ENCODE results near the gene UBR2. TPM values are rescaled to one million over a fixed set of nuclear protein-coding genes. Genes with fewer than 3 reads are reported as not detected.
"Not testable (repeated sequence)": the region's sequence is repeated elsewhere in the genome, so short reads cannot be mapped to it uniquely, and the experiment has no call there.

Gene UBR2
- total RNA-seq, 1 experiment from 2014 or later = 28.4 TPM

GRCh38 chr6:42545226-42545773 is 18.5 kb upstream of the UBR2 start:
- DNase-seq = no peak
- Histone ChIP-seq H3K4me2 (ENCODE audit: low read depth, low read length, poor library complexity, severe bottlenecking) (no peak overlapping the region), H4K20me1 (ENCODE audit: insufficient read depth, low read depth, low read length) (no peaks in the 10 kb centered on the region), H3K36me3 (ENCODE audit: insufficient read depth, low read length) (no peaks in the 10 kb centered on the region), H2AFZ (ENCODE audit: low read length) (no peak overlapping the region), H3K9me2 (replicated peaks; ENCODE audit: insufficient read depth, low read length) (no peaks in the 10 kb centered on the region), H3K27me3 (ENCODE audit: low read length) (no peaks in the 10 kb centered on the region), H3K9ac (ENCODE audit: low read length) (no peak overlapping the region), H3K27ac (ENCODE audit: low read length) (no peak overlapping the region), H3K4me3 (ENCODE audit: low read length) (no peak overlapping the region), H3K79me2 (ENCODE audit: low read length) (no peaks in the 10 kb centered on the region), H3K4me1 (ENCODE audit: low read length) (peaks cover 20% of the 10 kb centered on the region), H3K9me3 (ENCODE audit: low read length) (no peaks in the 10 kb centered on the region)

DNA sequence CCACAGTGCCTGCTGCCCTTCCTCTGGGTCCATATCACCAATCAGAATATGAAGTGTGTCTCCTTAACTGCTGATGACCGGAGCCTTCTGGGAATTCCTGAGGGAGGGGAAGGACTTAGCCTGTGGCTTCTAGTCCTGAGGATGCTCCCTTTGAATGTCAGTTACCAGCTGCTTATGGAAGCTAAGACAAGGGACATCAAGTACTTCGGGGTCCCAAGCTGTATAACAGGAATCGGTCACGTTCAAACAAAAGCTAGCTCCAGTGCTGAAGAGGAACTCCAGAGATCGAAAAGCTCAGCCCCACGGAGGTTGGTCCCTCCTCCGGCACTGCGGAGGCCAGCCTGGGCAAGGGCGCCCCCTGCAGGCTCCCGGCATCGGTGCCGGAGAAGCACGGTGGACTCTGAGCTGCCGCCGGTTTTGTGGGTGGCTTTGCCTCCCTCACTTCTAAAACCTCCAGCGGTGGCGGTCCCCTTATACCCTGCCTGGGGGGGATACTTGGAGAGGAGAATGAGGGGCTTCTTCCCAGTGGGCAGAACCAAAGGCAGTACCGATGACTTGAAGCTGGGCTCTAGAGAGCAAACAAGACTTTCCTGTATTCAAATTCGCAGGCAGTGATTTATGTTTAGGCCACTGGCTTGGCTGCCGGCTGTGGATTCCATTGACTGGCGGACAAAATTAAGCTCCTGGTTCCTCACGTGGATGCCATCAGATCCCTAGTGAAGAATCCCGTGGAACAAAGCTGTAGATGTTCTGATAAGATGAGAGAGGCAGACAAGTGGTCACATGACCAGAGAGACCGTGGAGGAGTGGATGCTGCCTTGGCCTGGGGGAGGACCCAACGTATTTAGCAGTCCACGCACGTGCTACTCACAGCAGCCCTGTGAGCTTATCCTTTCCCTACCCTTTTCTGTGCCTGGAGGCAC is 16.2 kb upstream of the UBR2 start:
- Histone ChIP-seq H3K9ac (ENCODE audit: low read length) (peak overlapping the region; percentile 77), H3K9me2 (replicated peaks; ENCODE audit: insufficient read depth, low read length) (no peaks in the 10 kb centered on the region), H3K4me1 (ENCODE audit: low read length) (peaks cover 17% of the 10 kb centered on the region), H2AFZ (ENCODE audit: low read length) (peak overlapping the region; percentile 100), H3K27me3 (ENCODE audit: low read length) (no peaks in the 10 kb centered on the region), H3K4me3 (ENCODE audit: low read length) (peak overlapping the region; percentile 76), H4K20me1 (ENCODE audit: insufficient read depth, low read depth, low read length) (no peaks in the 10 kb centered on the region), H3K27ac (ENCODE audit: low read length) (0 out of 2 replicates have a peak overlapping the region, but pooled peaks have one; percentile 41), H3K36me3 (ENCODE audit: insufficient read depth, low read length) (no peaks in the 10 kb centered on the region), H3K4me2 (ENCODE audit: low read depth, low read length, poor library complexity, severe bottlenecking) (peak overlapping the region; percentile 95), H3K9me3 (ENCODE audit: low read length) (no peaks in the 10 kb centered on the region), H3K79me2 (ENCODE audit: low read length) (no peaks in the 10 kb centered on the region)
- DNase-seq = peak; percentile 95

GRCh38 chr6:42550277-42550676 is 13.6 kb upstream of the UBR2 start:
- H3K9ac ChIP-seq (ENCODE audit: low read length) = no peak overlapping the region
- no peak for DNase-seq
- H3K27ac ChIP-seq (ENCODE audit: low read length) = no peak overlapping the region
- no peaks in the 10 kb centered on the region for H3K27me3 ChIP-seq (ENCODE audit: low read length)
- no peaks in the 10 kb centered on the region for H4K20me1 ChIP-seq (ENCODE audit: insufficient read depth, low read depth, low read length)
- no peak overlapping the region for H3K4me2 ChIP-seq (ENCODE audit: low read depth, low read length, poor library complexity, severe bottlenecking)
- no peak overlapping the region for H2AFZ ChIP-seq (ENCODE audit: low read length)
- no peaks in the 10 kb centered on the region for H3K9me2 ChIP-seq (replicated peaks; ENCODE audit: insufficient read depth, low read length)
- H3K36me3 ChIP-seq (ENCODE audit: insufficient read depth, low read length) = no peaks in the 10 kb centered on the region
- no peaks in the 10 kb centered on the region for H3K9me3 ChIP-seq (ENCODE audit: low read length)
- no peaks in the 10 kb centered on the region for H3K79me2 ChIP-seq (ENCODE audit: low read length)
- H3K4me1 ChIP-seq (ENCODE audit: low read length) = peaks cover 17% of the 10 kb centered on the region
- no peak overlapping the region for H3K4me3 ChIP-seq (ENCODE audit: low read length)

GRCh38 chr6:42551217-42551616 is 12.6 kb upstream of the UBR2 start:
- Histone ChIP-seq H3K9me2 (replicated peaks; ENCODE audit: insufficient read depth, low read length) (no peaks in the 10 kb centered on the region), H4K20me1 (ENCODE audit: insufficient read depth, low read depth, low read length) (no peaks in the 10 kb centered on the region), H3K27ac (ENCODE audit: low read length) (no peak overlapping the region), H3K79me2 (ENCODE audit: low read length) (no peaks in the 10 kb centered on the region), H3K27me3 (ENCODE audit: low read length) (no peaks in the 10 kb centered on the region), H3K4me1 (ENCODE audit: low read length) (peaks cover 17% of the 10 kb centered on the region), H3K9ac (ENCODE audit: low read length) (no peak overlapping the region), H3K4me3 (ENCODE audit: low read length) (no peak overlapping the region), H2AFZ (ENCODE audit: low read length) (no peak overlapping the region), H3K4me2 (ENCODE audit: low read depth, low read length, poor library complexity, severe bottlenecking) (no peak overlapping the region), H3K9me3 (ENCODE audit: low read length) (no peaks in the 10 kb centered on the region), H3K36me3 (ENCODE audit: insufficient read depth, low read length) (no peaks in the 10 kb centered on the region)
- no peak for DNase-seq

DNA sequence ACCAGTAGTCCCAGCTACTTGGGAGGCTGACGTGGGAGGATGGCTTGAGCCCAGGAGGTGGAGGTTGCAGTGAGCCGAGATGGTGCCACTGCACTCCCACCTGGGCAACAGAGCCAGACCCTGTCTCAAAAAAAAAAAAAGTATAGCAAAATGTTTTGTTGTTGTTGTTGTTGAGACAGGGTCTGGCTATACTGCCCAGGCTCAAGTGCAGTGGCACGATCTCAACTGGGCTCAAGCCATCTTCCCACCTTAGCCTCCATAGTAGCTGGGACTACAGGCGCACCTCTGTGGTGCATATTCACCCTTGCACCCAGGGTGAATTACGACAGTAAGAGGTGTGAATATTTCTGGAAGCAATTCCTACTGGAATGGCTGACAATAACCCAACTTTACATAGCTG is 11.4 kb upstream of the UBR2 start:
- no peaks in the 10 kb centered on the region for H3K79me2 ChIP-seq (ENCODE audit: low read length)
- H3K9ac ChIP-seq (ENCODE audit: low read length) = no peak overlapping the region
- no peaks in the 10 kb centered on the region for H4K20me1 ChIP-seq (ENCODE audit: insufficient read depth, low read depth, low read length)
- H3K4me3 ChIP-seq (ENCODE audit: low read length) = no peak overlapping the region
- H3K4me2 ChIP-seq (ENCODE audit: low read depth, low read length, poor library complexity, severe bottlenecking) = no peak overlapping the region
- H3K27me3 ChIP-seq (ENCODE audit: low read length) = no peaks in the 10 kb centered on the region
- H3K9me2 ChIP-seq (replicated peaks; ENCODE audit: insufficient read depth, low read length) = no peaks in the 10 kb centered on the region
- no peaks in the 10 kb centered on the region for H3K36me3 ChIP-seq (ENCODE audit: insufficient read depth, low read length)
- no peak overlapping the region for H3K27ac ChIP-seq (ENCODE audit: low read length)
- peaks cover 9% of the 10 kb centered on the region for H3K4me1 ChIP-seq (ENCODE audit: low read length)
- DNase-seq = no peak
- no peak overlapping the region for H2AFZ ChIP-seq (ENCODE audit: low read length)
- H3K9me3 ChIP-seq (ENCODE audit: low read length) = no peaks in the 10 kb centered on the region

DNA sequence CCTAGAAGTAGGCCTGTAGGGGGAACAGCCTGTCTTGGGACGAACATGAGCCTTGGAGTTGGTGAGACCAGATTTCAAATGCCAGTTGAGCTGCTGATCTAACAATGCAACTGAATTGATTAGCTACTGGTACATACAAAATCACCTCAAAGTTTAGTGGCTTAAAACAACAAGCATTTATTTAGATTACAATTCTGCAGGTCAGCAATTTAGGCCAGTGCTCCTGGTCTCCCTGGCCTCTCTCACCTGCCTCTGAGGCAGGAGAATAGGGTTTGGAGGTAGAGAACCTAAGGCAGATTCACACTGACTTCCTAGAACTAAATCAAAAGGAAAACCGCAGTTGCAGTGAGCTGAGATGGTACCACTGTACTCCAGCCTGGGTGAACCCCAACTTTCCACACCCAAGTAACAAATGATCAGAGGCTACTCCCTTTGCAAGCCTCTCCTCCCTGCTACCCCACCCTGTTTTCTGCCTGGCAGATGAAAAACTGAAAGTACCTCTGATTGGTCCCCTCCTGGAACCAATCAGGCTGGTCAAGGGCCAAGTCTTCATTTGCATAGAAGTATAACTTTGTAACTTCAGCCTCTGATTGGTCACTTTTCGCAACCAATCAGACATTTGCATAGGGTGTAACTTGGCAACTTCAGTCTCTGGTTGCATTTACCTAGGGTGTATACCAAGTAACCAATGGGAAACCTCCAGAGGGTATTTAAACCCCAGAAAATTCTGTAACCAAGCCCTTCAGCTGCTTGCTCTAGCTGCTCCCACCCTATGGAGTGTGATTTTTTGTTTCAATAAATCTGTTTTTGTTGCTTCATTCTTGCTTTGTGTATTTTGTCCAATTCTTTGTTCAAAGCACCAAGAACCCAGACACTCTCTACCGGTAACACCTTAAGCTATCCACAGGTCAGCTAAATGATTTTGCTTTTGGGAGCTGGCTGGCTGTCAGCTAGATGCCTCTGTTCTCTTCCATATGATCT is 8.1 kb upstream of the UBR2 start:
- H3K4me1 ChIP-seq (ENCODE audit: low read length) = no peaks in the 10 kb centered on the region
- H3K27me3 ChIP-seq (ENCODE audit: low read length) = no peaks in the 10 kb centered on the region
- no peaks in the 10 kb centered on the region for H3K79me2 ChIP-seq (ENCODE audit: low read length)
- H3K9me3 ChIP-seq (ENCODE audit: low read length) = no peaks in the 10 kb centered on the region
- no peaks in the 10 kb centered on the region for H3K9me2 ChIP-seq (replicated peaks; ENCODE audit: insufficient read depth, low read length)
- H2AFZ ChIP-seq (ENCODE audit: low read length) = no peak overlapping the region
- peak; percentile 71 for DNase-seq
- H3K4me2 ChIP-seq (ENCODE audit: low read depth, low read length, poor library complexity, severe bottlenecking) = no peak overlapping the region
- no peak overlapping the region for H3K27ac ChIP-seq (ENCODE audit: low read length)
- no peaks in the 10 kb centered on the region for H4K20me1 ChIP-seq (ENCODE audit: insufficient read depth, low read depth, low read length)
- H3K4me3 ChIP-seq (ENCODE audit: low read length) = no peak overlapping the region
- no peaks in the 10 kb centered on the region for H3K36me3 ChIP-seq (ENCODE audit: insufficient read depth, low read length)
- no peak overlapping the region for H3K9ac ChIP-seq (ENCODE audit: low read length)

DNA sequence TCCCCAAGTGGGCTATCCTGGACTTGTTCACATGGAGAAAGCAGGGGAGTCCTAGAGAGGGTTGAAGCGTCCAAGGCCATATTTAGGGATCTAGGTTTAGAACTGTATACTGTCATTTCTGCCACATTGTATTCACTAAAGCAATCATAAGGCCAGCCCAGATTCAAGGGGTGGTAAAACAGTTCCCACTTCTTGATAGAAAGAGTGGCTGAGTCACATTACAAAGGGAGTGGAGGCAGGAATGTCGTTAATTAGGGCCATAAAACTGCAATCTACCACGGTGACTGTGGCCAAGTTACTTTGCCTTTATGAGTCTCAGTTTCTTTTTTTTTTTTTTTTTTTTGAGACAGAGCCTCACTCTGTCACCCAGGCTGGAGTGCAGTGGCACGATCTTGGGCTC is 7.4 kb upstream of the UBR2 start:
- Histone ChIP-seq H3K27ac (ENCODE audit: low read length) (no peak overlapping the region), H3K9me3 (ENCODE audit: low read length) (no peaks in the 10 kb centered on the region), H3K36me3 (ENCODE audit: insufficient read depth, low read length) (no peaks in the 10 kb centered on the region), H3K27me3 (ENCODE audit: low read length) (no peaks in the 10 kb centered on the region), H3K4me1 (ENCODE audit: low read length) (no peaks in the 10 kb centered on the region), H3K4me3 (ENCODE audit: low read length) (no peak overlapping the region), H3K79me2 (ENCODE audit: low read length) (no peaks in the 10 kb centered on the region), H3K4me2 (ENCODE audit: low read depth, low read length, poor library complexity, severe bottlenecking) (no peak overlapping the region), H3K9ac (ENCODE audit: low read length) (no peak overlapping the region), H2AFZ (ENCODE audit: low read length) (no peak overlapping the region), H4K20me1 (ENCODE audit: insufficient read depth, low read depth, low read length) (no peaks in the 10 kb centered on the region), H3K9me2 (replicated peaks; ENCODE audit: insufficient read depth, low read length) (no peaks in the 10 kb centered on the region)
- no peak for DNase-seq

DNA sequence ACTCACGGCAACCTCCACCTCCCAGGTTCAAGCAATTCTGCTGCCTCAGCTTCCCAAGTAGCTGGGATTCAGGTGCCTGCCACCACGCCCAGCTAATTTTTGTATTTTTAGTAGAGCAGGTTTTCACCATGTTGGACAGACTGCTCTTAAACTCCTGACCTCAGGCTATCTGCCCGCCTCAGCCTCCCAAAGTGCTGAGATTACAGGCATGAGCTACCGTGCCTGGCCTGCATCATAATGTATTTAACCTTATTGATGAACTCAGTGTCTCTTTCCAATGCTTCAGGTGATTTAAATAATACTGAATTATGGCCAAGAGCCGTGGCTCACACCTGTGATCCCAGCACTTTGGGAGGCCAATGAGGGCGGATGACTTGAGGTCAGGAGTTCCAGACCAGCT is 4.6 kb upstream of the UBR2 start:
- not testable (repeated sequence) for H3K9me2 ChIP-seq (replicated peaks; ENCODE audit: insufficient read depth, low read length); DNase-seq; H3K4me3 ChIP-seq (ENCODE audit: low read length); H4K20me1 ChIP-seq (ENCODE audit: insufficient read depth, low read depth, low read length); H3K9ac ChIP-seq (ENCODE audit: low read length); H3K9me3 ChIP-seq (ENCODE audit: low read length); H3K4me1 ChIP-seq (ENCODE audit: low read length); H3K36me3 ChIP-seq (ENCODE audit: insufficient read depth, low read length); H2AFZ ChIP-seq (ENCODE audit: low read length); H3K27me3 ChIP-seq (ENCODE audit: low read length); H3K27ac ChIP-seq (ENCODE audit: low read length); H3K4me2 ChIP-seq (ENCODE audit: low read depth, low read length, poor library complexity, severe bottlenecking); H3K79me2 ChIP-seq (ENCODE audit: low read length)

All from Karpas-422 (cell line).